Chondrocyte (in vitro differentiated cells): ENCODE measurements around the gene LAMB2. TPM values are rescaled to one million over a fixed set of nuclear protein-coding genes. Genes with fewer than 3 reads are reported as not detected.

Experiments
- DNase-seq: peaks from one replicate; pipeline ENCODE4 v3.0.0; 2021; ENCODE audit warnings: mixed read lengths, low spot score
- H3K27ac Mint-ChIP-seq: one replicate; pipeline ENCODE4 v1.8.0; 2021; ENCODE audit warnings: mild to moderate bottlenecking, moderate library complexity, mixed read lengths; ENCODE audit not compliant: unreplicated experiment
- H3K27me3 Mint-ChIP-seq: 2 replicates; pipeline ENCODE4 v1.8.0; 2021; ENCODE audit warnings: low read depth, mixed read lengths
- H3K36me3 Mint-ChIP-seq: 2 replicates; pipeline ENCODE4 v1.8.0; 2021; ENCODE audit warnings: low read depth, mixed read lengths
- H3K4me1 Mint-ChIP-seq: 2 replicates; pipeline ENCODE4 v1.8.0; 2021; ENCODE audit warnings: low read depth, mild to moderate bottlenecking, mixed read lengths
- H3K4me3 Mint-ChIP-seq: one replicate; pipeline ENCODE4 v1.8.0; 2021; ENCODE audit warnings: mild to moderate bottlenecking, moderate library complexity, mixed read lengths; ENCODE audit not compliant: unreplicated experiment
- H3K9me3 Mint-ChIP-seq: 2 replicates; pipeline ENCODE4 v1.8.0; 2021; ENCODE audit warnings: low read depth, mixed read lengths
- total RNA-seq: library from RNA; stranded (reverse); gene quantifications from 3 replicates; pipeline ENCODE4 v1.2.1, GENCODE V29; 2021
- TF ChIP-seq, protein P1 (sequence below): fragments of 200-600 bp; sonication (generic); IDR thresholded peaks from 2 replicates; pipeline ENCODE4 v1.5.0; 2021; ENCODE audit warnings: antibody characterized with exemption, mild to moderate bottlenecking, moderate library complexity

The LAMB2 gene
- total RNA-seq, 1 donor from 2014 or later = 1,075 TPM

GRCh38 chr3:49100046-49100615, 32.7 kb downstream of the LAMB2 start:
- no peak overlapping the region for H3K4me3 Mint-ChIP-seq
- TF ChIP-seq, protein P1, sequence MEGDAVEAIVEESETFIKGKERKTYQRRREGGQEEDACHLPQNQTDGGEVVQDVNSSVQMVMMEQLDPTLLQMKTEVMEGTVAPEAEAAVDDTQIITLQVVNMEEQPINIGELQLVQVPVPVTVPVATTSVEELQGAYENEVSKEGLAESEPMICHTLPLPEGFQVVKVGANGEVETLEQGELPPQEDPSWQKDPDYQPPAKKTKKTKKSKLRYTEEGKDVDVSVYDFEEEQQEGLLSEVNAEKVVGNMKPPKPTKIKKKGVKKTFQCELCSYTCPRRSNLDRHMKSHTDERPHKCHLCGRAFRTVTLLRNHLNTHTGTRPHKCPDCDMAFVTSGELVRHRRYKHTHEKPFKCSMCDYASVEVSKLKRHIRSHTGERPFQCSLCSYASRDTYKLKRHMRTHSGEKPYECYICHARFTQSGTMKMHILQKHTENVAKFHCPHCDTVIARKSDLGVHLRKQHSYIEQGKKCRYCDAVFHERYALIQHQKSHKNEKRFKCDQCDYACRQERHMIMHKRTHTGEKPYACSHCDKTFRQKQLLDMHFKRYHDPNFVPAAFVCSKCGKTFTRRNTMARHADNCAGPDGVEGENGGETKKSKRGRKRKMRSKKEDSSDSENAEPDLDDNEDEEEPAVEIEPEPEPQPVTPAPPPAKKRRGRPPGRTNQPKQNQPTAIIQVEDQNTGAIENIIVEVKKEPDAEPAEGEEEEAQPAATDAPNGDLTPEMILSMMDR = no peak
- H3K36me3 Mint-ChIP-seq = peaks cover 32% of the 10 kb centered on the region
- no peaks in the 10 kb centered on the region for H3K27me3 Mint-ChIP-seq
- DNase-seq = peak; percentile 54
- no peak overlapping the region for H3K27ac Mint-ChIP-seq
- no peaks in the 10 kb centered on the region for H3K9me3 Mint-ChIP-seq
- H3K4me1 Mint-ChIP-seq = peaks cover 20% of the 10 kb centered on the region

GRCh38 chr3:49098910-49099630, 33.8 kb downstream of the LAMB2 start:
- Mint-ChIP-seq H3K9me3 (no peaks in the 10 kb centered on the region), H3K4me1 (peaks cover 17% of the 10 kb centered on the region), H3K27ac (no peak overlapping the region), H3K4me3 (no peak overlapping the region), H3K36me3 (peaks cover 32% of the 10 kb centered on the region), H3K27me3 (no peaks in the 10 kb centered on the region)
- peak; percentile 60 for DNase-seq
- TF ChIP-seq, protein P1 = no peak

DNA sequence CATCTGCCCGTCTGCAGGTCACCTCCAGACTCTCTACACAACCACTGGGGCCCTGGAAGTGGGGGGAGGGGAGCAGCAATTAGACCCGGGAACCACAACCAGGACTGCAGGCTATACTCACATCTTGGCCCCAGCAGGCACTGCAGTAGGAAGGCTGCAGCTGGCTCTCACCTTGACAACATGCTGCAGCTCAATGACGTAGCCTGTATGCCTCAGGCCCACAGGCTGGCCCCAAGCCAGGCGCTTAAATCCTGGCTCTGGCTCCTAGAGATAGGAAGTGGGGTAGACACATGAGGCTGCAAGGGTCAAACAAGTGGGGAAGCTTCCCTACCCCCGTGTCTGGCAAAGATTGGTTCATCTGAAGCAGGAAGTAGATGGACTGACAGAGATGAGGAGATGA, 34.4 kb downstream of the LAMB2 start:
- Mint-ChIP-seq H3K36me3 (peaks cover 32% of the 10 kb centered on the region), H3K4me1 (peaks cover 11% of the 10 kb centered on the region), H3K27me3 (no peaks in the 10 kb centered on the region), H3K9me3 (no peaks in the 10 kb centered on the region), H3K27ac (no peak overlapping the region), H3K4me3 (no peak overlapping the region)
- peak; percentile 73 for DNase-seq
- TF ChIP-seq, protein P1 = no peak

DNA sequence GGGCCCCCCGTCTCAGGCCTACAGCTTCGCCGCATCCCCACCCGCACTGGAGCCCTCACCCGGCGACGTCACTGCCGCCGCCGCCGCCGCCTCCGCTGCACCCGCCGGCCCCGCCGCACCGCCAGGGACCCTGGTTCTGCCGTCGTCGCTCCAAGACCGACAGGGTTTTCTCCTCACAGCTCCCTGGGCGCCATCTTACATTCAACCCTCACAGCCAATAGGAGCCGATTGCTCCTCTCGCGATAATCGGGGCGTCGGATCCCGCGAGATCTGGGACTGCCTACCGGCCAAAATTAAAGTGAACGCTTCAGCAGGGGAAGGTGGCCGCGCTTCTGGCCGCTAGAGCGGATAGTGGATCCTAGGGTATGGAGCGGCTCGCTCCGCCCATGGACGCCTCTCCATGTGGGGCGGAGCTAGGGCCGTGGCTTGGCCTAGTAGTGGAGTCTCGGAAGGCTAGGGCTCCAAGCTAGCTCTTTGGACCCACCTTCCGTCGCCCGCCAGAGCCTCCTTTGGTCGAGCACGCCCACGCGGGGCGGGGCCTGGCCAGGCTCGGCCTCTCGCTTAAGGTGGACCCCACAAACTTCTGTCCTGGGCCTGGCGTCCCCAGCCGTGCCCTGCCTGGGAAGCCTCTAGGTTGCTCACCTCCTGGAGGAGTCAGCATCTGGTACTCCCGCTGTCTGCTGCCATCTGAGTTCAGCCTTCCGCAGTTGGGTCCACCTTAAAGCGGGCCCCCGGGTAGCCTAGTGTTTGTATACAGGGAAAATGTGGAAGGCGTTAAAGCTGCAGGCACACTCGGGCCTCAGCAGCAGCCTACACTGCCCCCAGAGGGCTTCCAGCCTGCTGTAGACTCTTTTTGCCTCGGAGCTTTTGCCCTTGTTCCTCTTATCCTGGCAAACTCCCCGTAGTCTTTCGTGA, 38.7 kb downstream of the LAMB2 start, which contains the start of gene QRICH1:
Gene QRICH1, minus strand, starts transcription at position 219 of the 915 bp plus-strand sequence. CDS start 17,054 bp downstream, outside the sequence.
- peak; percentile 99 for DNase-seq
- Mint-ChIP-seq H3K27ac (peak within 1 kb of the TSS; percentile 96), H3K4me1 (peaks cover 37% of the 10 kb centered on the region), H3K9me3 (no peaks in the 10 kb centered on the region), H3K36me3 (peaks cover 10% of the 10 kb centered on the region), H3K4me3 (peak within 1 kb of the TSS; percentile 88), H3K27me3 (no peaks in the 10 kb centered on the region)
- TF ChIP-seq, protein P1 = peak; percentile 79
